Pancreas (tissue), 10 donors: ENCODE data around the gene PDLIM7. TPM values are rescaled to one million over a fixed set of nuclear protein-coding genes. Genes with fewer than 3 reads are reported as not detected.

Experiments
- ATAC-seq, 4 donors: fragments of 200-7000 bp; cut with Tn5 transposase; one replicate each; pipeline versions ENCODE4 v1.8.0 to v1.9.1; 2020; ENCODE audit warnings: mild to moderate bottlenecking in 4 of 4, moderate library complexity in 4 of 4
- DNase-seq, 6 donors: peaks; one replicate each; pipeline ENCODE4 v3.0.0-alpha.2; 2020
- FAIRE-seq: peaks from 2 replicates; lab custom pipeline; 2012; peaks lifted over from hg19 to GRCh38; lab: Jason Lieb, UNC
- H3K27ac ChIP-seq, 4 donors: fragments of 200-600 bp; sonication (generic); 1 replicate in 3 of 4; 2 replicates in 1 of 4; pipeline versions ENCODE4 v1.5.0 to v1.8.0; 2020
- H3K27me3 ChIP-seq, 4 donors: fragments of 200-600 bp; one replicate each; pipeline ENCODE4 v1.8.0; 2021
- H3K36me3 ChIP-seq, 3 donors: fragments of 200-600 bp; sonication (generic) in 1 of 3; one replicate each; pipeline versions ENCODE4 v1.5.0 to v1.8.0; 2020 to 2021
- H3K4me1 ChIP-seq, 3 donors: fragments of 200-600 bp; one replicate each; pipeline ENCODE4 v1.8.0; 2021
- H3K4me3 ChIP-seq, 4 donors: fragments of 200-600 bp; sonication (generic) in 2 of 4; one replicate each; pipeline versions ENCODE4 v1.5.0 to v1.8.0; 2020 to 2021
- H3K9me3 ChIP-seq, 4 donors: fragments of 200-600 bp; one replicate each; pipeline ENCODE4 v1.8.0; 2021
- CTCF ChIP-seq, 4 donors: fragments of 200-600 bp; sonication (generic) in 3 of 4; IDR thresholded peaks; one replicate each; pipeline versions ENCODE4 v1.5.0 to v1.8.0; 2021; ENCODE audit warnings: antibody characterized with exemption in 4 of 4
- WGBS, 2 donors: extraction: QIAGEN DNeasy Blood & Tissue Kit; methylation state at CpG; one replicate each; pipeline ENCODE4 v1.1.7; 2013; 5-methylcytosine and 5-hydroxymethylcytosine counted together
- intact Hi-C, 3 donors: fragments of 100-400 bp; cut with DNase I; formaldehyde crosslinking; loops; one replicate each; pipeline versions ENCODE4 v1.11.1 to v1.14.2; 2022
- polyA plus RNA-seq, 2 donors: library from polyadenylated mRNA; stranded (reverse); fragments of 200-250 nt; gene quantifications; one replicate each; pipeline ENCODE4 v1.2.3, GENCODE V29; 2013
- total RNA-seq, 6 donors: library from RNA; stranded (reverse); fragmentation: NEBNext Ultra II Directional in 4 of 6; extraction: Animal tissue kit (Norgen Biotek cat#: 25700) in 4 of 6; gene quantifications; one replicate each; pipeline versions ENCODE4 v1.2.1 to v1.2.4, GENCODE V29; 2021 to 2023
- donor health status: healthy with polysubstance abuse.
- donor health status: DM: no; HTN: no; CAD: no; lungs with moderate emphysema.
- donor health status: DM: no; HTN: no; CAD: no.
- donor health status: control.
- donor health status: control.
- donor health status: Bipolar disorder and iron deficiency.
- donor health status: DM: yes; HTN: yes; CAD: no.
- donor health status: DM: no; HTN: no; CAD: no.
- donor health status: DM: no; HTN: no; CAD: no.
- donor health status: DM: yes; HTN: yes; CAD: no.

Gene PDLIM7
- total and polyA plus RNA-seq, 8 donors: 3.9 to 39.9 (median 11.2) TPM

- H3K4me1 ChIP-seq: peaks cover 0 to 5% (median 0%) of the 10 kb centered on the region in 3 donors
- H3K9me3 ChIP-seq: no peaks in the 10 kb centered on the region
- FAIRE-seq: no peak
- no peaks in the 10 kb centered on the region for H3K27me3 ChIP-seq
- peak in 3 of 6 donors; percentile 31 to 65 (median 47) for DNase-seq
- no peak for ATAC-seq
- WGBS, 2 donors: 29 to 30% methylated on average over 12 of the region's 12 CpGs
- H3K4me3 ChIP-seq: peak overlapping the region; percentile 61 to 79 (median 69)
- no peak for TF ChIP-seq CTCF (IDR thresholded peaks at IDR 0.05)
- peak overlapping the region in 2 of 4 donors; percentile 5 to 39 for H3K27ac ChIP-seq
- intact Hi-C loops: no loop called here
- H3K36me3 ChIP-seq: no peaks in the 10 kb centered on the region
Observed at GRCh38 chr5:177496070-177496726, 1.2 kb downstream of the PDLIM7 start.

GRCh38 chr5:177495243-177496060 lies 2.0 kb downstream of the PDLIM7 start:
- no peak for FAIRE-seq

GRCh38 chr5:177494346-177495195 lies 2.8 kb downstream of the PDLIM7 start:
- intact Hi-C loops: no loop called here
- Histone ChIP-seq H3K36me3 (no peaks in the 10 kb centered on the region), H3K27me3 (no peaks in the 10 kb centered on the region), H3K4me1 (peaks cover 0 to 5% (median 0%) of the 10 kb centered on the region in 3 donors), H3K4me3 (peak overlapping the region in 1 of 4 donors; percentile 17), H3K27ac (peak overlapping the region in 2 of 4 donors; percentile 15 to 41), H3K9me3 (no peaks in the 10 kb centered on the region)
- 68 to 83% methylated on average over 10 to 11 of the region's 11 CpGs for WGBS, 2 donors
- ATAC-seq: peak in 1 of 4 donors; percentile 5
- FAIRE-seq: no peak
- peak in 4 of 6 donors; percentile 42 to 65 (median 62) for DNase-seq
- TF ChIP-seq CTCF (IDR thresholded peaks at IDR 0.05): no peak

More at GRCh38 chr5:177495243-177496060, 2.0 kb downstream of the PDLIM7 start:
- no peaks in the 10 kb centered on the region for H3K27me3 ChIP-seq
- peak overlapping the region in 1 of 4 donors; percentile 17 for H3K4me3 ChIP-seq
- no peaks in the 10 kb centered on the region for H3K9me3 ChIP-seq
- intact Hi-C loops: no loop called here
- no peaks in the 10 kb centered on the region for H3K36me3 ChIP-seq
- no peak for TF ChIP-seq CTCF (IDR thresholded peaks at IDR 0.05)
- DNase-seq: peak in 2 of 6 donors; percentile 41 to 77
- H3K27ac ChIP-seq: peak overlapping the region in 2 of 4 donors; percentile 15 to 41
- H3K4me1 ChIP-seq: peaks cover 0 to 5% (median 0%) of the 10 kb centered on the region in 3 donors
- ATAC-seq: no peak
- 84 to 86% methylated on average over 14 of the region's 14 CpGs for WGBS, 2 donors

GRCh38 chr5:177493795-177494345 lies 3.5 kb downstream of the PDLIM7 start:
- intact Hi-C loops: no loop called here

More at GRCh38 chr5:177493795-177494345, 3.5 kb downstream of the PDLIM7 start:
- TF ChIP-seq CTCF (IDR thresholded peaks at IDR 0.05): no peak
- Histone ChIP-seq H3K4me1 (peaks cover 0 to 5% (median 0%) of the 10 kb centered on the region in 3 donors), H3K36me3 (no peaks in the 10 kb centered on the region), H3K4me3 (no peak overlapping the region), H3K9me3 (no peaks in the 10 kb centered on the region), H3K27ac (no peak overlapping the region), H3K27me3 (no peaks in the 10 kb centered on the region)
- peak in 1 of 6 donors; percentile 34 for DNase-seq
- 93 to 94% methylated on average over 5 of the region's 5 CpGs for WGBS, 2 donors
- FAIRE-seq: no peak
- ATAC-seq: no peak
